Measurements from ENCODE around the gene TSHZ2.

GRCh38 chr20:53072923-53073579 is 100.9 kb downstream of the TSHZ2 start:
- TF ChIP-seq CTCF (IDR thresholded peaks at IDR 0.05) (no peak), POLR2A (IDR thresholded peaks at IDR 0.05) (no peak)
